SK-N-SH treated with all-trans-retinoic acid at 6 μM for 48 hours (cell line): ENCODE results near the gene ZFYVE19.

Experiments used
- BACH2 ChIP-seq: fragments of 250-450 bp; sonication (Bioruptor Pico); IDR thresholded peaks from 2 replicates; pipeline ENCODE4 v1.9.0; 2021; ENCODE audit warnings: mild to moderate bottlenecking, borderline replicate concordance
- CSDC2 ChIP-seq: fragments of 250-450 bp; sonication (Bioruptor Pico); IDR thresholded peaks from 2 replicates; pipeline ENCODE4 v1.5.0; 2020; ENCODE audit warnings: mild to moderate bottlenecking, moderate library complexity
- ISL1 ChIP-seq: fragments of 250-450 bp; sonication (Bioruptor Pico); IDR thresholded peaks from 2 replicates; pipeline ENCODE4 v2.1.2; 2022; ENCODE audit warnings: mild to moderate bottlenecking, moderate library complexity
- SNAI2 ChIP-seq: fragments of 250-450 bp; sonication (Bioruptor Pico); IDR thresholded peaks from 2 replicates; pipeline ENCODE4 v1.5.0; 2020; ENCODE audit warnings: mild to moderate bottlenecking, moderate library complexity
- ZFP30 ChIP-seq: fragments of 450-650 bp; formaldehyde crosslinking; IDR thresholded peaks from 2 replicates; pipeline ENCODE4 v1.5.0; 2022; ENCODE audit warnings: mild to moderate bottlenecking, moderate library complexity
- ZNF565 ChIP-seq: fragments of 450-650 bp; formaldehyde crosslinking; conservative IDR thresholded peaks from 2 replicates; pipeline ENCODE4 v1.5.0; 2020; ENCODE audit warnings: low read depth, mild to moderate bottlenecking, moderate library complexity
- TF ChIP-seq, protein P1 (sequence below): fragments of 250-450 bp; sonication (Bioruptor Pico); IDR thresholded peaks from 2 replicates; pipeline ENCODE4 v1.5.1; 2020; ENCODE audit warnings: low read depth, mild to moderate bottlenecking, moderate library complexity
- TF ChIP-seq, protein P2 (sequence below): fragments of 250-450 bp; sonication (Bioruptor Pico); IDR thresholded peaks from 2 replicates; pipeline ENCODE4 v1.5.1; 2021; ENCODE audit warnings: mild to moderate bottlenecking, moderate library complexity
- TF ChIP-seq, protein P3 (sequence below): fragments of 250-450 bp; sonication (Bioruptor Pico); IDR thresholded peaks from 2 replicates; pipeline ENCODE4 v1.8.0; 2020; ENCODE audit warnings: mild to moderate bottlenecking, moderate library complexity, borderline replicate concordance

DNA sequence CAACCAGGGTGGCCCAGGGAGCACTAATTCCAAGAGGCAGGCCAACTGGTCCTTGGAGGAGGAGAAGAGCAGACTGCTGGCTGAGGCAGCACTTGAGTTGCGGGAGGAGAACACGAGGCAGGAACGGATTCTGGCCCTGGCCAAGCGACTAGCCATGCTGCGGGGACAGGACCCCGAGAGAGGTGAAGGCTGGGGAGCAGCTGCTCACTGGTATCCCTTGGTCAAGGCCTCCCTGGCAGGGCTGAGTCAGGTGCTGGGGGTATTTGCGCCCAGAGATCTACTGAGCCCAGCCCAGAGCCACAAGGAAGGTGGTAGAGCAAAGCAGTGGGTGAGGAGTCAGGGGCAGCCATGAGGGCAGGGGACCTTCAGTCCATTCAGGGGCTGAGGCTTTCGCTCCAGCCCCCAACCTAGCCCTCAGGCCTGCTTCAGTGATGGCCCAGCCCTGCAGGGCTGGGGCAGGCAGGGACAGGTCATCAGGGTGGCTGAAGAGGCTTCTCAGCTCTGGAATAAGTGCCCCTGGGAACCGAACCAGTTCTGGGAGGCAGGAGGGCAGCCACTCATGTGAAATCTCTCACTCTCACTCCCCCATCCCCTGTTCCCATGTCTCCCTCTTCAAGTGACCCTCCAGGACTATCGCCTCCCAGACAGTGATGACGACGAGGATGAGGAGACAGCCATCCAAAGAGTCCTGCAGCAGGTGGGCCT lies 6.0 kb downstream of the ZFYVE19 start:
- TF ChIP-seq BACH2 (no peak), ZFP30 (CRISPR knock-in tag) (no peak), ISL1 (no peak), ZNF565 (CRISPR knock-in tag) (no peak), SNAI2 (no peak), CSDC2 (no peak)
- TF ChIP-seq, protein P1, sequence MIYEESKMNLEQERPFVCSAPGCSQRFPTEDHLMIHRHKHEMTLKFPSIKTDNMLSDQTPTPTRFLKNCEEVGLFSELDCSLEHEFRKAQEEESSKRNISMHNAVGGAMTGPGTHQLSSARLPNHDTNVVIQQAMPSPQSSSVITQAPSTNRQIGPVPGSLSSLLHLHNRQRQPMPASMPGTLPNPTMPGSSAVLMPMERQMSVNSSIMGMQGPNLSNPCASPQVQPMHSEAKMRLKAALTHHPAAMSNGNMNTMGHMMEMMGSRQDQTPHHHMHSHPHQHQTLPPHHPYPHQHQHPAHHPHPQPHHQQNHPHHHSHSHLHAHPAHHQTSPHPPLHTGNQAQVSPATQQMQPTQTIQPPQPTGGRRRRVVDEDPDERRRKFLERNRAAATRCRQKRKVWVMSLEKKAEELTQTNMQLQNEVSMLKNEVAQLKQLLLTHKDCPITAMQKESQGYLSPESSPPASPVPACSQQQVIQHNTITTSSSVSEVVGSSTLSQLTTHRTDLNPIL (CRISPR knock-in tag) = no peak
- TF ChIP-seq, protein P2, sequence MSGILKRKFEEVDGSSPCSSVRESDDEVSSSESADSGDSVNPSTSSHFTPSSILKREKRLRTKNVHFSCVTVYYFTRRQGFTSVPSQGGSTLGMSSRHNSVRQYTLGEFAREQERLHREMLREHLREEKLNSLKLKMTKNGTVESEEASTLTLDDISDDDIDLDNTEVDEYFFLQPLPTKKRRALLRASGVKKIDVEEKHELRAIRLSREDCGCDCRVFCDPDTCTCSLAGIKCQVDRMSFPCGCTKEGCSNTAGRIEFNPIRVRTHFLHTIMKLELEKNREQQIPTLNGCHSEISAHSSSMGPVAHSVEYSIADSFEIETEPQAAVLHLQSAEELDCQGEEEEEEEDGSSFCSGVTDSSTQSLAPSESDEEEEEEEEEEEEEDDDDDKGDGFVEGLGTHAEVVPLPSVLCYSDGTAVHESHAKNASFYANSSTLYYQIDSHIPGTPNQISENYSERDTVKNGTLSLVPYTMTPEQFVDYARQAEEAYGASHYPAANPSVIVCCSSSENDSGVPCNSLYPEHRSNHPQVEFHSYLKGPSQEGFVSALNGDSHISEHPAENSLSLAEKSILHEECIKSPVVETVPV (CRISPR knock-in tag) = no peak
- TF ChIP-seq, protein P3, sequence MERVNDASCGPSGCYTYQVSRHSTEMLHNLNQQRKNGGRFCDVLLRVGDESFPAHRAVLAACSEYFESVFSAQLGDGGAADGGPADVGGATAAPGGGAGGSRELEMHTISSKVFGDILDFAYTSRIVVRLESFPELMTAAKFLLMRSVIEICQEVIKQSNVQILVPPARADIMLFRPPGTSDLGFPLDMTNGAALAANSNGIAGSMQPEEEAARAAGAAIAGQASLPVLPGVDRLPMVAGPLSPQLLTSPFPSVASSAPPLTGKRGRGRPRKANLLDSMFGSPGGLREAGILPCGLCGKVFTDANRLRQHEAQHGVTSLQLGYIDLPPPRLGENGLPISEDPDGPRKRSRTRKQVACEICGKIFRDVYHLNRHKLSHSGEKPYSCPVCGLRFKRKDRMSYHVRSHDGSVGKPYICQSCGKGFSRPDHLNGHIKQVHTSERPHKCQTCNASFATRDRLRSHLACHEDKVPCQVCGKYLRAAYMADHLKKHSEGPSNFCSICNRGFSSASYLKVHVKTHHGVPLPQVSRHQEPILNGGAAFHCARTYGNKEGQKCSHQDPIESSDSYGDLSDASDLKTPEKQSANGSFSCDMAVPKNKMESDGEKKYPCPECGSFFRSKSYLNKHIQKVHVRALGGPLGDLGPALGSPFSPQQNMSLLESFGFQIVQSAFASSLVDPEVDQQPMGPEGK (CRISPR knock-in tag) = no peak
